Measurements from ENCODE around the gene NXPH3. TPM values are rescaled to one million over a fixed set of nuclear protein-coding genes. Genes with fewer than 3 reads are reported as not detected.

The NXPH3 gene
- total and polyA plus RNA-seq, 2 donors (not counting 1 experiment from before 2014, with no cell fraction given), result not detected

DNA sequence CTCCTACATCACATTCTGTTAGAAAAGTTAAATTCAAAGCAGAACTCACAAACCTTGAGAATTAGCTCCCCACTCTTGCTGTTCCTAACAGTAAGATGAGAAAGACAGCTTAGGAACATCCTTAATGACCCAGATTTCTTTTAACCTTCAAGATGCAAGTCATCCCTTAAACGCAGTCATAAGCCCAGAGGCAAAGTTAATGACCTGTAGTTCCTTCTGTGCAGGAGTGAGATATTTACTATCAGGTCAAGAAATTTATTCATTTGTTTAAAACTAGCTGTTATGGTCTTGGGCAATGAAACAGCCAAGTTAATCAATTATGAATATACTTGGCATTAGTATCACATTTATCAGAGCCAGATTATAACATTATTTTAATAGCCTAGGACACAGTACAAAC lies 37.1 kb downstream of the NXPH3 start:
- no CpG with 5 or more reads among the region's 1 CpG for WGBS (ENCODE audit: insufficient coverage)
- ChIA-PET CTCF (interaction anchor here (0.8 kb wide), 1 partner anchor 95 kb away, joined by 3 read pairs; the partner anchor contains the start of gene SLC35B1), POLR2A (no interaction called here)
- Histone ChIP-seq H3K36me3 (replicated peaks in 1 of 2; ENCODE audit: control extremely low read depth in 1 of 2, control insufficient read depth in 1 of 2, extremely low read depth in 1 of 2, insufficient read depth in 2 of 2, low read length in 1 of 2) (peaks cover 3 to 73% of the 10 kb centered on the region in 2 experiments), H3K4me1 (ENCODE audit: control insufficient read depth in 2 of 2, insufficient read depth in 2 of 2, low read length in 2 of 2) (no peaks in the 10 kb centered on the region), H3K4me2 (replicated peaks; ENCODE audit: low read depth, low read length, poor library complexity, severe bottlenecking) (no peak overlapping the region), H3K27me3 (replicated peaks in 1 of 4; ENCODE audit: control extremely low read depth in 1 of 4, control insufficient read depth in 3 of 4, insufficient read depth in 4 of 4, low read length in 3 of 4) (no peaks in the 10 kb centered on the region), H3K9me3 (ENCODE audit: control extremely low read depth in 1 of 3, control insufficient read depth in 2 of 3, insufficient read depth in 1 of 3, low read length in 2 of 3) (no peaks in the 10 kb centered on the region), H2AFZ (ENCODE audit: insufficient read depth, low read depth, low read length, poor library complexity, severe bottlenecking) (no peak overlapping the region), H3K9ac (ENCODE audit: low read length) (no peak overlapping the region), H3K27ac (ENCODE audit: low read length in 2 of 2) (no peak overlapping the region), H4K20me1 (ENCODE audit: control insufficient read depth, insufficient read depth, low read length, poor library complexity, severe bottlenecking) (peaks cover 31% of the 10 kb centered on the region), H3K4me3 (ENCODE audit: control extremely low read depth in 1 of 5, extremely low read depth in 1 of 5, insufficient read depth in 1 of 5, low read depth in 2 of 5, low read length in 4 of 5) (no peak overlapping the region), H3K79me2 (ENCODE audit: control insufficient read depth, insufficient read depth, low read length) (peaks cover 8% of the 10 kb centered on the region)
- DNase-seq, result no peak
- no peak overlapping the region for H3K4me3 Mint-ChIP-seq
- no peak overlapping the region for H3K27ac Mint-ChIP-seq
- ATAC-seq (ENCODE audit: low read depth), result no peak
- no peaks in the 10 kb centered on the region for H3K9me3 Mint-ChIP-seq (ENCODE audit: insufficient read depth)
- intact Hi-C loops (cut with micrococcal nuclease), result no loop called here
- H3K4me1 Mint-ChIP-seq, result no peaks in the 10 kb centered on the region
- no peaks in the 10 kb centered on the region for H3K27me3 Mint-ChIP-seq
- TF ChIP-seq EZH2 (IDR thresholded peaks at IDR 0.05; ENCODE audit: borderline replicate concordance, insufficient read depth, low read depth, low read length, poor library complexity, severe bottlenecking) (no peak), CTCF (IDR thresholded peaks at IDR 0.05) (no peak)

DNA sequence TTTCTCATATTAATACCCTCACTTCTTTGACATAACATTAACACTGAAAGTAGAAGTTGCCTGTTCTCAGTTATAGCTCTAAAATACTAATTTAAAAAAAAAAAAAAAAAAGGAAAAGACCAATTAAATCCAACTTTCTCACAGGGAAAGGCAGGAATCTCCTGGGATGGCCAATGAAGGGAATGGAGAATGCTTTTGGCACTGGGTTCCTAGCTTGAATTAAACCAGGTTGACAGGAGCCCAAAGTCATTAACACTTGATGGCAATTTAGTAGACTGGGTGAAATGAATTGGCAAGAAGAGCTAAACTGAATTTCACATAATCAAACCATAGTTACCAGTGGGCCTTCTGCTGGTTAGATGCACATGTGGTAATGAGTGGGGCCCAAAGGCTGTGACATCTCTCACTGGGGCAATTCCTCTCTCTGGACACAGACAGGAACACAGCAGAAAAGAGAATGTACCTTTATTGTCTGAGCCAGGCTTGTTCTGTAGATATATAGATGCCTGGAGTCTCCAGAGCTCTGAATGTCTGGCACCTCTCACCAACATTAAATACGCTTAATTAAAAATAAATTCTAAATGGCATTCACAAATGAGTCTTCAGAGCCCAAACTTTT lies 37.6 kb downstream of the NXPH3 start:
- POLR2A ChIA-PET, result no interaction called here
- intact Hi-C loops (cut with micrococcal nuclease), result no loop called here
- no peak for TF ChIP-seq EZH2 (IDR thresholded peaks at IDR 0.05; ENCODE audit: borderline replicate concordance, insufficient read depth, low read depth, low read length, poor library complexity, severe bottlenecking)
- TF ChIP-seq CTCF (IDR thresholded peaks at IDR 0.05), result no peak
- H3K4me3 ChIP-seq (ENCODE audit: control extremely low read depth in 1 of 5, extremely low read depth in 1 of 5, insufficient read depth in 1 of 5, low read depth in 2 of 5, low read length in 4 of 5), result no peak overlapping the region
- no peaks in the 10 kb centered on the region for H3K9me3 ChIP-seq (ENCODE audit: control extremely low read depth in 1 of 3, control insufficient read depth in 2 of 3, insufficient read depth in 1 of 3, low read length in 2 of 3)
- ATAC-seq (ENCODE audit: low read depth) (no peak), DNase-seq (no peak)
- H3K27ac ChIP-seq (ENCODE audit: low read length in 2 of 2), result no peak overlapping the region
- Mint-ChIP-seq H3K27me3 (no peaks in the 10 kb centered on the region), H3K9me3 (ENCODE audit: insufficient read depth) (no peaks in the 10 kb centered on the region), H3K27ac (no peak overlapping the region), H3K4me3 (no peak overlapping the region), H3K4me1 (no peaks in the 10 kb centered on the region)
- H3K9ac ChIP-seq (ENCODE audit: low read length), result no peak overlapping the region
- no peaks in the 10 kb centered on the region for H3K4me1 ChIP-seq (ENCODE audit: control insufficient read depth in 2 of 2, insufficient read depth in 2 of 2, low read length in 2 of 2)
- peaks cover 3 to 73% of the 10 kb centered on the region in 2 experiments for H3K36me3 ChIP-seq (replicated peaks in 1 of 2; ENCODE audit: control extremely low read depth in 1 of 2, control insufficient read depth in 1 of 2, extremely low read depth in 1 of 2, insufficient read depth in 2 of 2, low read length in 1 of 2)
- H3K4me2 ChIP-seq (replicated peaks; ENCODE audit: low read depth, low read length, poor library complexity, severe bottlenecking), result no peak overlapping the region
- WGBS (ENCODE audit: insufficient coverage), result no CpG with 5 or more reads among the region's 1 CpG
- peaks cover 31% of the 10 kb centered on the region for H4K20me1 ChIP-seq (ENCODE audit: control insufficient read depth, insufficient read depth, low read length, poor library complexity, severe bottlenecking)
- peaks cover 8% of the 10 kb centered on the region for H3K79me2 ChIP-seq (ENCODE audit: control insufficient read depth, insufficient read depth, low read length)
- CTCF ChIA-PET, result interaction anchor here (0.8 kb wide), 1 partner anchor 94 kb away, joined by 3 read pairs; the partner anchor contains the start of gene SLC35B1
- no peak overlapping the region for H2AFZ ChIP-seq (ENCODE audit: insufficient read depth, low read depth, low read length, poor library complexity, severe bottlenecking)
- no peaks in the 10 kb centered on the region for H3K27me3 ChIP-seq (replicated peaks in 1 of 4; ENCODE audit: control extremely low read depth in 1 of 4, control insufficient read depth in 3 of 4, insufficient read depth in 4 of 4, low read length in 3 of 4)

All from B cell (primary cell).